NK-92 treated with Interleukin-12 subunit alpha and Interleukin-12 subunit beta, amount 100 ng/mL, for 24 hours (cell line): ENCODE measurements around the gene USH1G.
A peak's percentile ranks its signal among the peaks of the same experiment; 100 is the strongest.
"Not testable (repeated sequence)": the region's sequence is repeated elsewhere in the genome, so short reads cannot be mapped to it uniquely, and the experiment has no call there.

ENCODE experiments used
- DNase-seq: peaks from one replicate; lab custom pipeline; 2025; lab: John Stamatoyannopoulos, UW

The USH1G gene

DNA sequence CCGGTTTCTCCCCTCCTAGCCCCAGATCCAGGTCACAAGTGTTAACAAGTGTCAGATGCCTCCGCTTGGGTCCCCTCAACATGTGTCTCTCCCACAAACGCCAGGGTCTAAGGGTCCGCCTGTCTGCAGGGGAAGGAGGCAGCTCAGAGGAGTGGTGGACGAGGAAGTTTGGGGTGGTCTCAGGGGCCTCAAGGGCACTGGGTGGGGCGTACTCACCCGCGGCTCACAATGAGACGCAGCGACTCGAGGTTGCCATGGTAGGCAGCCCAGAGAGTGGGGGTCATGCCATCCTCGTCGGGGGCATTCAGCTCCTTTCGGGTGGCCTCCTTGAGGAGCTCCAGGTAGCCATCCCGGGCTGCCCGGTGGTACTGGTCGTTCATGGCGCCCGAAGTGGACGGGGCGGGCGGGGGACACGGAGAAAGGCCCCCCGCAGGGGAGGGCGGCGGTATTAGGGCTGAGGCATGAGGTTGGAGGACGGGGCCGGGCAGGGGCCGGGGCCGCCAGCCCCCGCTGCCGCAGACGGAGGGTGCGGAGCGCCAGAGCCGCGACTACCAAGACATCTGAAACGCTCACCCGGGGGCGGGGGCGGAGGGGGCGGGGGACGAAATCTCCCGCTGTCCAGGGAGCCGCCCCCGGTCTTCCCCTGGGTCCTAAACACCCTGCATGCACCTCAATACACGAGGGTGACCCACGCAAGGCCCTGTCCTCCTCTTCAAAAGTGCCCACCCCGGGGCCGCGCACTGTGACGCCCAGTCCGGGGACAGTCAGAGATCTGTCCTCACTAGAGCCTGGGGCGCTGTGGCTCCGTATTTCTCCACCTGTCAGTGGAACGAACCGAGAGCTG is at the start of gene USH1G:
TSS of gene USH1G (minus strand) at position 562 of the 844 bp plus-strand sequence. CDS start at position 380, 182 bp downstream.
- no peak for DNase-seq

DNA sequence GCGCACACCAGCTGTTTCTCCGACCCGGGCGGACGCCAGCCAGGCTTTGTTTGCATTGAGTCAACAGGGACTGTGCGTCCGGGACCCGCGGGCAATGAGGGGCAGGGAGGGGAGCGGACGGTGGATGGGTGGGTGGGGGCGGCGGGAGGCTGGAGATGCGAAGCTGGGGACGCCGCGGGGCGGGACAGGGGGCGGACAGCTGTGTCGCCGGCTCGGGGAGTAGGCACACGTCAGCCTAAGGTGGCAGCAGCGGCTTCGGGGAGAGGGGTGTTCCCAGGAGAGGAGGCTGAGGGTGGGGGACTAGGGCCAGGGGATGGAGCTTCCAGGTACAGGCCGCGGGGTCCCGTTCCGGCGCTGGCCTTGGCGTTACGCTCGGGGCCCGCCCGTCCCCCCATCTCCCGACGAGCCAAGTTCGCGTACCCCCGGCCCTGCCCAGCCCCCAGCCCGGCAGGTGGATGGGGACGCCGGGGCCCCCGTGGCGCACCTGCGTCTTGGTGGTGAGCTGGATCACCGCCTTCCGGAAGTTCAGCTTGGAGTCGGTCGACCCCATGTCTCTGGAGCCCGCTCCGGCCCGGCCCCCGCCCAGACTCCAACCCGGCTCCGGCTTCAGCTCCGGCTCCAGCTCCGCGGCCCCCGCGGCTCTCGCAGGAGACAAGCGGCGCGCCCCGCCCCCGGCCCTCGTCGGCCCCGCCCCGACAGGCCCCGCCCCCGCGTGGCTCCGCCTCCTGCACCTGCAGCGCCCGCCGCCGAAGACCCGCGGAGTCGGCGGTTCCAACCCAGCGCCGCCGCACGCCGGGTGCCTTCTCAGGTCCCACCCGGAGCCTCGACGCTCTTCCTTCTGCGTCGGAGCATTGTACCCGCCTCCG is 49.3 kb upstream of the USH1G start, which contains the start of gene HID1:
TSS of gene HID1 (minus strand) at position 653 of the 866 bp plus-strand sequence. CDS start at position 550, 103 bp downstream.
- no peak for DNase-seq

DNA sequence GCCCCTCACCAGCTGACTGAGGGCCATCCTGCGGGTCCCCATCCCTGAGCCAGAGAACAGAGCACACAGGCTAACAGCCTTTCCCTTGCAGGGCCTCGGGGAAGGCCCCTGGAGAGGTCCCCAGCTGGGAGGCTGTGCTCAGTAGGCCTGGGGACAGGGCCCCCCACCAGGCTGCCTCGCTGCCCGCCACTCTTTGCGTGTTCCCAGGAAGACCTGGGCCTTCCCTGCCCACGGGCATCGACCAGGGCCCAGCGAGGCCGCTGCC is 48.7 kb upstream of the USH1G start:
- no peak for DNase-seq

DNA sequence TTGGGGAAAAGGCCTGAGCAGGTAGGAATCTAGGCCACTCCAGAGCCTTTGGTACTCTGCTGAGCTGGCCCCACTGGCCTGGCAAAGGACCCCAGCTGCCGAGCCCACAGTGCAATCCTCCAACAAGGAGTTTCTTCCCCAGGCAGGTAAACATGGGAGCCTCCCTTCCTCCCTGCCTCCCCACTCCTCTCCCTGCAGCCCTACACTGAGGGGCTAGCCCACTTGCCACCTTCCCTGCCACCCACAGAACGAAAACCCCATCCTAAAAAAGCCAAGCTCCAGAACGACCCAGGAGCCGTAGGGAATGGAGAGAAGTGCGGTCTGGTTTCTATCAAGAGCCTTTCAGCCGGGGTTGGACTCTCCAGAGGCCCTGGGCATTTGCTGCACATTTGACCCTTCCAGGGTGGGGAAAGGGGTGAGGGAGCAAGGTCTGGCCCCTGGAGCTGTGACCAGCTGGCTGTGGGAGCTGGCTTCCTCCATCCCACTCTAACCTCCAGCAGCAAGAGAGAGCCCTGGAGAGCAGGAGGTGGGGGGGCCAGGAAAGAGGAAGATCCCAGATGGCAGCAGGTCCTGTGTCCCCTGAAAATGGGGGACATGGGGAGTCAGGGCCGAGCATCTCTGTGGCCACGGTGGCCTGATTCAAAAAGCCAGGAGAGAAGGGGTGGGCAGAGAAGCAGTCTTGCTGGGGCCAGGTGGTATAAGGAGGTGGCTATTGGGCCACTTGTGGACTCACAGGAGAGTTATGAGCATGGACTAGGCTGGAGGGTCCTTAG is 48.2 kb upstream of the USH1G start:
- DNase-seq, result no peak

DNA sequence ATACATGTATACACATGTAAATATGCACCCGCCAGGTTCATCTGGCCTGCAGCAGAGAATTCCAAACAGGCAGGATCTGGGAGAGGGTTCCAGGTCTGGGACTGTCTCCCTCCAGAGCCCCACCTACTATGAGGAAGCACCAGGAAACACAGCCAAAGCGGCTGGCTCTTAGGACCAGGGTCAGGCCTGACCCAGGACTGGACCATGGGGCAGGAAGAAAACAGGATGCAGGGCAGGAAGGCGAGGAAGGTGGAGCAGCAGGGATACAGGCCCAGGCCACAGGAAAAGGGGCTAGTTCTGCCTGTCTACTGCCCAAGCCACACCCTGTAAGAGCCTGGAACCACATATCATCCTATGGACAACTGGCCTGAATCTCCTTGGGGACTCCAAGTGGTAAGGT is 47.3 kb upstream of the USH1G start:
- no peak for DNase-seq

DNA sequence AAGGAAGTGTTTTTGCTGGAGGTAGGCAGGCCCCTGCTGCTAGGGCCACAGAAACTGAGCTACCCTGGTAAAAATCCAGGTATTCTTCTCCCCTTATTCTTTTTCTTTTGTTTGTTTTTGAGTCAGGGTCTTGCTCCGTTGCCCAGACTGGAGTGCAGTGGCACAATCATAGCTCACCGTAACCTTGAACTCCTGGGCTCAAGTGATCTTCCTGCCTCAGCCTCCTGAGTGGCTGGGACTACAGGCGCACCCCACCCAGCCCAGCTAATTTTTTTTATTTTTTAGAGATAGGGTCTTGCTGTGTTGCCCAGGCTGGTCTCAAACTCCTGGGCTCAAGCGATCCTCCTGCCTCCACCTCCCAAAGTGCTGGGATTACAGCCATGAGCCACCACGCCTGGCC is 46.4 kb upstream of the USH1G start:
- not testable (repeated sequence) for DNase-seq

DNA sequence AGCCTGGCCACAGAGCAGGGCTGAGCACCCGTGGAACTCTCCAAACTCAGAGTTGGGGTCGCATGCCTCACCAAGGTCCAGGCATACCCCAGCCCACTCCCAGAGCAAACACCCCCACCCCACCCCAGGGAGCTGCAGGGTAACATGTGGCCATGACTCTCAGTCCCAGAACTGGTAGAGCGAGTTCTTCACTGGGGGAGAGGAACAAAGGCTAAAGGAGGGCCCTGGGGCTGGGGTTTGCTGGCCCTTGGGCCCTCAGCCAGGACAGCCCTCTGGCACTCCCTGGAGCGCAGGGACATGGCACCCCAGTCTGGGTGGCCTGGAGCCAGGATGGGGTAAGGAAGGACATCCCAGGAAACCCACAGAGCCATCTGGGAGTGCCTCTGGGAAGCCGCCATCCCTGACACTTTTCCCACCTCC is 45.3 kb upstream of the USH1G start:
- DNase-seq, result no peak

DNA sequence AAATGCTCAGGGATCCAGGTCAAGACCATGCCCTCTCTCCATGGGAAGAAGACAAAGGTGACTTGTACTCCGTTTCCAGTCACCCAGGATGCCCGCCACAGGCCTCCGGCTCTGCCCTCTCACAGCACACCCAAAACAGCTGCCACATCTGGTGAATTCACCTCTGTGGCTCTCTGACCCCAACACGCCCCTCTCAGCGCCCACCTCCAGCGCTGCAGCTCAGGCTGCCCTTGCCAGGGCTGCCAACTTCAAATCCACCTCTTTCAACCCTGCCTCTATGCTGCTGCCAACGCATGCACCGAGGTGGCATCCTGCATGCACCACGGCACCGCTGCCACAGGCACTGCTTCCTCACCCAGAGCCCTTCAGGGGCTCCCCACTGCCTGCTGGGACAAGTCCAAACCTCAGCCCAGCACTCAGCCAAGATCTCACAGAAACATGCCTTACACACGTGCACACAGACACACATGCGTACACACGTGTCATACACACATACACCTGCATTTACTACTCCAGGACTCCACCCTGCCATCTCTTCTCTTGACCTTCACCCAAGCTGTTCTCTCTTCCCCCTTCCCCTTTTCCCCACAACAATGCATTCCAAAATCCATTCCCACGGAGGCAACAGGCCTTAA is 42.0 kb upstream of the USH1G start:
- DNase-seq, result no peak

DNA sequence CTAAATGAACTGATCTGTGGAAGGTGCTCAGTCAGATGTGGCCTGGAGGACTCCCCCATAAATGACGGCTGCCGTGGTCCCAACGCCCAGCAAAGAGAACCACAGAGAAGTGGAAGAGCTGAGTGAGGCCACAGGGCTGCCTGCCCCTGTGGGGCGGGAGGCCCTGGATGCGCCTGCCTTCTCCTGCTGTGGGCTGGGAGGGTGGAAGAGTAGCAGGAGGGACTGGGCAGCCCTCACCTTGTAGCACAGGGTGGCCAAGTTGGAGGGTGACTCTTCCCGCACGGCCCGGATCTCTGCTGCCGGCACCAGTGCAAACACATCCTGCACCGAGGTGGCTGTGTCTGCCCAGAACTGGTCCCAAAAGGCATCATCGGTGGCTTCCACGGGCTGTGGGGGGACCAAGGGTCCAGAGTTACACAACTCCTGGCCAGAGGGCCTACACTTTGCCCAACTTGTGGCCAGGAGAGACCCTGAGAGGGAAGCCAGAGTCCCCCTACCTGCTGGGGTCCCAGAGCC is 41.2 kb upstream of the USH1G start:
- no peak for DNase-seq

DNA sequence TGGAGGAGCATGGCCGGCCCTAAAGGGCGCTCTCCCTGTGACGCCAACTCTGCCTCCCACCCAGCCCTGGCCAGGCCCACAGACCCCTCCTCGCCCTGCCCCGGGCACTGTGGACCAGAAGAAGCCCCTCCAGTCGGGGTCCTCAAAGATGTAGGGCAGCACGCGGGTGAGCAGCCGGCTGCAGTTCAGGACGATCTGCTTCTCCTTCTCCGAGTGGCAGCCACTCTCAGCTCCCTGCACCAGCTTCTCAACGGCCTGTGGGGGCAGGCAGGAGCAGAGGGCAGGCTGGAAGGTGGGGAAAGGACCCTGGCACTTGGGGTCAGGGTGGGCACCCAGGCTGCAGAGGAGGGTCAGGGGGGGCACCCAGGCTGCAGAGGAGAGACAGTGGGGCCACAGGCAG is 40.6 kb upstream of the USH1G start:
- no peak for DNase-seq

DNA sequence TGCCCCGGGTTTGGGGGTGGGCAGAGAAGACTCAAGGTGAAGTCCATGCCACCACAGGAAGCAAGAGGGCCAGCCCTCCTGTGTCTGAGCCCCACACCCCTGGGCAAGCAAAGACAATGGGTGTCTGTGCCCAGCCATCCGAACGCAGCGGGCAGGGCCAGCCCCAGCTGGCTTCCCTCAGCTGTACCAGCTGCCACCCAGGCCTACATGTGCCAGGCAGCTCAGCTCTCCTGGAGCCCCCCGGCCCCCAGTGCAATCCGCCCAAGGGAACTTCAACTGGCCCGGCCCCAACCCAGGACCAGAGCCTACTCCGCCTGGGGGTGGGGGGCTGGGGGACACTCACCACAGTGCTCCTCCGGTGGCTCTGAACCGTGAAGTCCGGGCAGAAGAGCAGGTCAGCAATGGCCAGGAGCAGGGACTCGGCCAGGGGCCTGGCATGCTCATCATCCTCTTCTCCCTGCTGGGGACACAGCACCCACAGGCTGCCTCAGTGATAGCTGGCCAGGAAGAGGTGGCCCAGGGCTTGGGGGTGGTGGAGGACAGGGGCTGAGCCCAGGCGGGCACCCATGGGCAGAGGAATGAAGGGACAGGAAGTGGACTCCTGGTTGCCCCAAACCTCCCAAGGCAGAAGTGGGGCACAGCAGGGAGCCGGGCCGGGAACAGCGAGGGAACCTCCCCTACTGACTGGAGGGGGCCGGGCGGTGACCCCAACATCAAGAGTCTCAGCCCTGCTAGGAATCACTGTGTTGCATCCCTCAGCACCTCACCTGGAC is 39.8 kb upstream of the USH1G start:
- no peak for DNase-seq

DNA sequence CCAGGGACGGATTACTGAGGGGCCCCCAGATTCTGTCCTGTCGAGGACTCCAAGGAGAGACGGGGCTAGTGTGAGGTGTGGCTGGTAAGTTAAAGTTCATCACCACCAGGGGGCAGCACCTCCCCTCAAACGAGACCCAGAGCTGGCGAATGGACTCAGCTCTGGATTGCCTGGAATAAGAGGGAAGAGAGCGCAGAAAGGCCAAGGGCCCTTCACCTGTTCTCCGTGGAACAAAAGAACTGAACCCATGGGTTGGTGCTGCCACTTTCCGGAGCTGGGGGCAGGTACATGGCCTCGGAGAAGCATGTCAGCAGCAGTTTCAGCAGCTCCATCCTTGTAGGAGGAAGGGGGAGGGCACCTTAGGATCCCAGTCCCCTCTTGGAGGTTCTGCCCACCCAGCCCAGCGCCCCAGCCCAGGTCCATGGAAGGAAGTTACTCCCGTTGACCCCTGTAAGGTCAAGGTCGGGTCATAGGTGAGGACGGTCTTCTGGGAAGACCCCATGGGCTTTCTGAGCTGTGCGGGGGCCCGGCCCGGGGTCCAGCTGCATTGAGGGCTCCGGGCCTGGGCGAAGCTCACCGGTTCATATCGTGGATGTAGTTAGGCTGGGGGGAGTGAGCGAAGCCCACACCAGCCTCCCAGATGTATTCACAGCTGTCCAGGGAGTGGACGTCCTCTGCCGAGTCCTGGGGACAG is 38.7 kb upstream of the USH1G start:
- peak; percentile 69 for DNase-seq

DNA sequence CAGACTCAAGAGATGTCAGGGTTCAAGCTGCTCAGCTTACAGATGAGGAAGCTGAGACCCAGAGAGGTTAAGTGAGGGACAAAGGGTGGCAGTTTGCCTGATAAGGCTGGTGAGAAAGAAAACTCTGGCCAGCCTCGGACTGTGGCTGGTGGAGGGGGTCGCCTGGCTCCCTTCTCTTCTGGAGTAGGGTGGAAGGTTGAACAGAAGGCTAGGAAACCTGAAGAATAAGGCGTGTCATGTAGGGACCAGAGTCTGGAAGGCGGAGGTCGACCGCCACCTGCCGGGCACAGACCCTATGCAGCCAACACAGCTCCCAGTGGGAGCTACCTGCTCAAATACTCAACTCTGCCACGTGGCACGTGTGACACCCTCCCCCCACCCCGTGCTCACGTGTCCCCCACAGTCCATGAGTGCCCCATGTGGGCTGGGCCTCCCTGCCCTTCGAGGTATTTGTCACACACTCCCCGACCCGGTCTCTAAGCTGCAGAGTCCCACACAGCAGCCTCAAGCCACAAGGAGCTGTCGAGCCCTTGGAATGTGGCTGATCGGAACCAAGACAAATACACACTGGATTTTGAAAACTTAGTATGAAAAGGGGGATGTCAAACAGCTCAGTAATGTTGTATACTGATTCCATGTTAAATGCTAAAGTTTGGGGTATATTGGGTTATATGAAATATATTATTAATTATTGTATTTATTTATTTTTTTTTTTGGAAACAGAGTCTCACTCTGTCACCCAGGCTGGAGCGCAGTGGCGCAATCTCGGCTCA is 37.7 kb upstream of the USH1G start:
- peak; percentile 58 for DNase-seq

DNA sequence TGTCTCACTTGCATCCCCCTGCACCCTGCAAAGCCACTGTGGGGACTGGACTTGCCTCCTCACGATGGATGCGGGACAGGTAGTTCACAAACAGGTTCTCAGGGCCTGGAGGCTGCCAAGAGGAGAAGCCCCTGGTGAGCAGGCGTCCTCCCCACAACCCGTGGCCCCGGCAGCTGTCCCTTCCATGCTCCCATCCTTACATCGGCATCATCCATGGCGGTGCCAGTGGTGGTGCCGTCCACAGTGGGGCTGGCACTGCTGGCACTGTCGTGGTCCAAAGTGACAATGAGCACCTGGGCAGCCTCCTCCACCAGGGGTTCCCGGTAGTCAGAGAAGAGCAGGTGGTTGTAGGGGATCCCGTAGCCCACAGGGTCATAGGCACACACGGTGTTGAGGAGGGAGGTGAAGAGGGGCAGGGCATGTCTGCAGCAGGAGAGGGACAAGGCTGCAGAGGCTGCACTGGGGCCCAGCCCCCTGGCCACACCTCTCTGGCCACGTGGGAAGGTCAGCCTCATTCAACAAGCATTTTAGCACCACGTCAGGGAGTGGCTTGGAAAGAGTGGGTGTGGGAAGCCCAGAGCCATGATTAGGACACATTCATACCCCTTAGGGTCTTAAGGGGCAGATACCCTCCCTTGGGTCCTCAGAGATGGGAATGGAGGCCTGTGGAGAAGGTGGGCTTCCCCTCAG is 36.9 kb upstream of the USH1G start:
- no peak for DNase-seq

DNA sequence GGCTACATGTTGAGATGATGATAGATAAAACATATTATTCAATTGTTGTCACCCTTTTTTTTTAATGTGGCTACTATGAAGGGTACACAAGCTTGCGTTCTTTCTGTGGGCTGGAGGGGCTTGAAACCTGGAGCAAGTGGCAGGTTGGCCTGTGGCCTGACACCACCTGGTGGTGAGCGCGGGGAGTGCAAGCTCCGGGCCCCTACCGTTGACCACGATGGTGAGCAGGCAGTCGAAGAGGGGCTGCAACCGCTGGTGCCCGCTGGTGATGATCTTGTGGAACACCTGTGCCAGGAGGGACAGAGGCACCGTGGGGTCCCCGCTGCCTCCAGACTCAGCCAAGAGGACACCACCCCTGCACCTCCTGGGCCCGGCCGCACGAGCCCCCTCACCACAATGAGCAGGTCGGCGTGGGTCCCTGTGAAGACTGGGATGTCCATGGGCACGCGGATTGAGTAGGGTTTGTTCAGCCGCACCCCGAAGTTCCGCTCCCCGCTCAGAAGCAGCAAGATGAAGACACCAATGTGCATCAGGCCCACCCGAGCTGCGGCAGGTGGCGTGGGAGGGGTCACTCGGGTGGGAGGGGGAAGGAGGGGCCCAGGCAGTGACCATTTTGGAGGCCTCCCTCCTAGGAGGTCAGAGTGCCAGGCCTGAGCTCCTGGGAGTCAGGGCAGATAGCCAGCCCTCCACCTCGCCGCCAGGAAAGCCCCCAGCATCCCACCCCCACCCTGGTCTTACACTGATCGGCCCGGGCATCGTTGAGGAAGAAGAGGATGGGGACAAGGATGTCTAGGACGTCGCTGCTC is 35.1 kb upstream of the USH1G start:
- DNase-seq, result peak; percentile 35

DNA sequence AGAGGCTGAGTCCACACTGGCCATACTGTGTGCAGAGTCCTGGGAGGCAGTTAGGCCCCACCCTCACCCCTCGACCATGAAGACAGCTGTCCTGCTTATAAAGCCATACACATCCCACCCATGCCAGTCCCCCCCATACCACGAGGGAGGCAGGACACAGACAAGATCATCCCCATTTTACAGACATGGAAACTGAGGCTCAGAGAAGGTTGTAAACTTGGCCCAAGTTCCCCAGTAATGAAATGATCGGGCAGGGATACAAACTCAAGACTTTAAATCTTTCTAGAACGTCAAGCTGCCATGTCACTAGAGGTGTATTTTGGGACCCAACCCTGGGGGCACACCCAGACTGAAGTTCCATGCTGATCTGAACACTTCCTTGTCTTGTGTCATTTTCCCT is 33.0 kb upstream of the USH1G start:
- DNase-seq, result no peak

DNA sequence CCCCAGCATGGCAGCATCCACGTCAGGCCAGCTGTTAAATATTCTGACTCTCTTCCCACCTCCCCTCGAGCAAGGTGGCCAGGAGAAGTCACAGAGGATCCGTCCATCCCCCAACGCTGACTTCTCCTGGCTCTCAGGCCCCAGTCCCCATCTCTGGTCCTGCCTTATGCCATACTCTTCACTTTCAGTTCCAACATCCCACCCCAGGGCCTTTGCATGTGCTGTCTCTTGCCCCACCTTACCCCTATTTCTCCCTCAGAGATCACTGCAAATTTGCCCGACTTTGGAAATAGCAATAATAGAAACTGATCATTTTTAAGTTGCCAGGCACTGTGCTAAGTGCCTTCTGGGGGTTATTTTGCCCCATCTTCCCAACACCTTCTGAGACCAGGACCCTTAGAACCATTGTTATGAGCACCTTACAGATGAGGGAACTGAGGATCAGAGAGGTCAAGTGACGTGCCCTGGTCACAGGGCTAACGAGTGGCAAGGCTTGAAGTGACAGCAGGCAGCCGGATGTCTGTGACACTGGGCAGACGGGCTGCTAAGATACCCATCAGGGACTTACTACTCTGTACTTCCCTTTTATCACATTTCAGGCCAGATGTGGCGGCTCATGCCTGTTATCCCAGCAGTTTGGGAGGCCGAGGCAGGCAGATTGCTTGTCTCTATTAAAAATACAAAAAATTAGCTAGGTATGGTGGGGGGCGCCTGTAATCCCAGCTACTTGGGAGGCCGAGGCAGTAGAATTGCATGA is 31.8 kb upstream of the USH1G start:
- no peak for DNase-seq
